Esophagus (tissue), 2 donors: ENCODE data around the gene C11orf16. TPM values are rescaled to one million over a fixed set of nuclear protein-coding genes. Genes with fewer than 3 reads are reported as not detected.
"Not testable (repeated sequence)": the region's sequence is repeated elsewhere in the genome, so short reads cannot be mapped to it uniquely, and the experiment has no call there.

Experiments
- H3K27ac ChIP-seq, 2 donors: one replicate each; pipeline ENCODE4 v1.5.1; 2013; ENCODE audit warnings: low read depth in 2 of 2, mild to moderate bottlenecking in 2 of 2, inconsistent platforms in 1 of 2, low read length in 1 of 2, moderate library complexity in 1 of 2
- H3K27me3 ChIP-seq, 2 donors: one replicate each; pipeline ENCODE4 v1.6.1; 2013; ENCODE audit warnings: low read length in 2 of 2, control low read depth in 1 of 2, mild to moderate bottlenecking in 1 of 2; ENCODE audit not compliant: insufficient read depth in 2 of 2, control insufficient read depth in 1 of 2
- H3K36me3 ChIP-seq, 2 donors: one replicate each; pipeline ENCODE4 v1.6.1; 2013; ENCODE audit warnings: low read length in 1 of 2; ENCODE audit not compliant: control insufficient read depth in 2 of 2, insufficient read depth in 2 of 2
- H3K4me1 ChIP-seq, 2 donors: one replicate each; pipeline ENCODE4 v1.6.1; 2013; ENCODE audit warnings: low read length in 1 of 2; ENCODE audit not compliant: control insufficient read depth in 2 of 2, insufficient read depth in 2 of 2
- H3K4me3 ChIP-seq, 2 donors: one replicate each; pipeline ENCODE4 v1.5.1; 2013; ENCODE audit warnings: low read length in 2 of 2, mild to moderate bottlenecking in 2 of 2, low read depth in 1 of 2, moderate library complexity in 1 of 2
- H3K9me3 ChIP-seq, 2 donors: one replicate each; pipeline ENCODE4 v1.6.1; 2013; ENCODE audit warnings: mild to moderate bottlenecking in 2 of 2, low read depth in 1 of 2, low read length in 1 of 2, moderate library complexity in 1 of 2; ENCODE audit not compliant: control insufficient read depth in 2 of 2, insufficient read depth in 1 of 2
- WGBS, 2 donors: extraction: QIAGEN DNeasy Blood & Tissue Kit; methylation state at CpG; one replicate each; pipeline ENCODE4 v1.1.7; 2013; 5-methylcytosine and 5-hydroxymethylcytosine counted together
- polyA plus RNA-seq, 2 donors: library from polyadenylated mRNA; stranded (reverse); fragments of 200-250 nt; gene quantifications; one replicate each; pipeline ENCODE4 v1.2.3, GENCODE V29; 2013
- donor health status: healthy with polysubstance abuse.
- donor health status: Bipolar disorder and iron deficiency.

C11orf16 gene
- polyA plus RNA-seq, 2 donors: not detected

DNA sequence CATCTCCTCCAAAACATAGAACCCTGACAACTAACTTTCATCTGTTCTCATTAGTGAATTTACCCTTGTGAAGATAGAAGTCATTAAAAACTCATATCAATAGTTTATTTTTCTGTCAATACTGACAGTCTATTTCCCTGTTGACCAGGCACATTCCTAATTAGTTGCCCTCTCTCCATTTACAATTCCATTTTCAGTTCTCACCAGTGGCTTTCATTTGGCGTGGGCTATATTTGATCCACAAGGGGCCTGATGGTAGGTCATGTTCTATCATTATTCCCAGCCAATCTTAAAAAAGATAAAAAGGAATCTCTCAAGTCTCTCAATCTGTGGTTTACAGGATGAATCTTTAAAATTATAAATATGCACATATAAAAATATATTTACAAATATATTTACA lies 25.6 kb downstream of the C11orf16 start:
- Histone ChIP-seq H3K27me3 (no peaks in the 10 kb centered on the region), H3K27ac (no peak overlapping the region), H3K36me3 (no peaks in the 10 kb centered on the region), H3K4me1 (no peaks in the 10 kb centered on the region), H3K9me3 (no peaks in the 10 kb centered on the region), H3K4me3 (no peak overlapping the region)
- 80 to 91% methylated on average over 1 of the region's 1 CpG for WGBS, 2 donors

DNA sequence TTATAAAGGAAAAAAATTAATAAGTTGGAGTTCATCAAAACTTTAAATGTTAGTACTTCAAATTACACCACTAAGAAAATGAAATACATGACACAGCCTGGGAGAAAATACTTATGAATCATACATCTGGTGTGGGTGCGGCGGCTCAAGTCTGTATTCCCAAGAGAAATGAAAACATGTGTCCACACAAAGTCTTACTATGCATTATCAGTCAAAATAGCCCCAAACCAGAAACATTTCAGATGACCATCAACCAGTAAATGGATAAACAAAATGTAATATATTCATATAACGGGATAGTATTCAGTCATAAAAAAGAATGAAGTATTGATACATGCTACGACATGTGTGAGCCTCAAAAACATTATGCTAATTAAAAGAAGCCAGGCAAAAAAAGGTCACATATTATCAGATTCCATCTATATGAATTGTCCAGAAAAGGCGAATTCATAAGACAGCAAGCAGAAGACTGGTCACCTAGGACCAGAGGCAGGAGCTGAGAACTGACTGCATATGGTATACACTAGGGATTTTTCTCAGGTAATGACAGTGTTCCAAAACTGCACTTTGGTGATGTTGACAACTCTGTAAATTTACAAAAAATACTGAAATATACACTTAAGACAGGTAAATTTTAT lies 27.1 kb downstream of the C11orf16 start:
- Histone ChIP-seq H3K36me3 (no peaks in the 10 kb centered on the region), H3K4me3 (no peak overlapping the region), H3K4me1 (no peaks in the 10 kb centered on the region), H3K27ac (peak overlapping the region in 1 of 2 donors; percentile 30), H3K9me3 (no peaks in the 10 kb centered on the region), H3K27me3 (no peaks in the 10 kb centered on the region)
- WGBS, 2 donors: 58 to 62% methylated on average over 5 of the region's 5 CpGs

DNA sequence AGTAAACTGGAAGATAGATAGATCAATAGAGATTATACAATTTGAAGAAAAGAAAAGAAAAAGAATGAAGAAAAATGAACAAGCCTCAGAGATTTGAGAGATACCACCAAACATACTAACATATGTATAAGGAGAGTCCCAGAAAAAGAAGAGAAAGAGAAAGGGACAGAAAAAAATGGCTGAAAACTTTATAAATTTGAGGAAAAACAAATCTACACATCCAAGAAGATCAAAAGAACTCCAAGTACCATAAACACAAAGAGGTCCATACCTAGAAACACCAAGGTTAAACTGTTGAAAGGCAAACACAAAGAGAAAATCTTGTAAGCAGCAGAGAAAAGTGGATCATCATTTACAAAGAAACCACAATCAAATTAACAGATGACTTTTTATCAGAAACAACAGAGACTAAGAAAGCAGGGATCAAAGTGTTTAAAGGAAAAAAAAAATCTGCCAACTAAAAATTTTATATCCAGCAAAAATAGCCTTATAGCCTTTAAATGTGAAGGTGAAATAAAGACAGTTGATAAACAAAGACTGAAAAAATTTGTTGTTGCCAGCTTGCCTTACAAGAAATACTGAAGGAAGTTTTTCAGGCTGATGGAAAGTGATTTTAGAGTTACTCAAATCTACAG lies 33.5 kb downstream of the C11orf16 start:
- no peaks in the 10 kb centered on the region for H3K9me3 ChIP-seq

DNA sequence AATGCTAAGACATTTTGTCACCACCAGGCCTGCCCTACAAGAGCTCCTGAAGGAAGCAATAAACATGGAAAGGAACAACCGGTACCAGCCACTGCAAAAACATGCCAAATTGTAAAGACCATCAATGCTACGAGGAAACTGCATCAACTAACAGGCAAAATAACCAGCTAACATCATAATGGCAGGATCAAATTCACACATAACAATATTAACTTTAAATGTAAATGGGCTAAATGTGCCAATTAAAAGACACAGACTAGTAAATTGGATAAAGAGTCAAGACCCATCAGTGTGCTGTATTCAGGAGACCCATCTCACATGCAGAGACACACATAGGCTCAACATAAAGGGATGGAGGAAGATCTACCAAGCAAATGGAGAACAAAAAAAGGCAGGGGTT lies 41.6 kb downstream of the C11orf16 start:
- H3K9me3 ChIP-seq, H3K4me3 ChIP-seq, H3K27ac ChIP-seq, H3K36me3 ChIP-seq, H3K27me3 ChIP-seq, H3K4me1 ChIP-seq: not testable (repeated sequence)
- WGBS, 2 donors: 91 to 99% methylated on average over 2 of the region's 2 CpGs

More for the DNA sequence above, 33.5 kb downstream of the C11orf16 start:
- Histone ChIP-seq H3K4me3 (no peak overlapping the region), H3K27ac (no peak overlapping the region), H3K27me3 (no peaks in the 10 kb centered on the region), H3K36me3 (no peaks in the 10 kb centered on the region), H3K4me1 (peaks cover 0 to 2% of the 10 kb centered on the region in 2 donors)

DNA sequence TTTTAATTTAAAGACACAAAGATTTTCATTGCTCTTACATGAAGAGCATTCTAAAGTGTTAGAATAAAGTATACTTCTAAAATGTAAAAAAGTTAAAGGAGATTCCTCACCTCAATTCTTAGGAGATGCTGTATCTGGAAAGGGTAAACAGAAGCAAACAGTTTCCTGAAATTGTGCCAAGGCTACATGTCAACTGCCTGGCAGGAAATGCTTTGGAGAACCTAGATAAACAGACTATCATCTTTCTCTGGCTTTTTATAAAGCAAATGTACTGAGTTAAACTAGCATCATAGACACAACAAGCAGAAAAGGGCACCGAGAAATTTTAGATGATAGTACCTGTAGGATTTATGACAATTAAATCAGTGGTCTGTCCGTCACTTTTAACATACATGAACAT lies 46.4 kb downstream of the C11orf16 start:
- no peaks in the 10 kb centered on the region for H3K4me1 ChIP-seq
- WGBS, 2 donors: 66 to 74% methylated on average over 2 of the region's 2 CpGs
- H3K9me3 ChIP-seq: no peaks in the 10 kb centered on the region
- H3K27me3 ChIP-seq: no peaks in the 10 kb centered on the region
- H3K4me3 ChIP-seq: no peak overlapping the region
- no peak overlapping the region for H3K27ac ChIP-seq
- H3K36me3 ChIP-seq: no peaks in the 10 kb centered on the region

DNA sequence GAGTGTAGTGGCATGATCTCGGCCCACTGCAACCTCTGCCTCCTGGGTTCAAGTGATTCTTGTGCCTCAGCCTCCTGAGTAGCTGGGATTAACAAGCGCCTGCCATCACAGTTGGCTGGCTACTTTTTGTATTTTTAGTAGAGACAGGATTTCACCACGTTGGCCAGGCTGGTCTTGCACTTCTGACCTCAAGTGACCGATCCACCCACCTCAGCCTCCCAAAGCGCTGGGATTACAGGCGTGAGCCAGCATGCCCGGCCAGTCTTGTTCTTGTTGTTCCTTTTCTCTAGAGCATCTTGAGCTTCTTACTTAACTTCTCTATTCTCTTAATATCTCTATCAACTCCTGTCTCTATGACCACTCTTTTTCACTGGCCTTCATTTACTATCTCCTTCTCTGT lies 51.2 kb downstream of the C11orf16 start:
- not testable (repeated sequence) for H3K4me1 ChIP-seq, H3K36me3 ChIP-seq, H3K9me3 ChIP-seq, H3K4me3 ChIP-seq, H3K27me3 ChIP-seq
- H3K27ac ChIP-seq: peak overlapping the region in 1 of 2 donors; percentile 22
- 75 to 76% methylated on average over 7 of the region's 7 CpGs for WGBS, 2 donors

DNA sequence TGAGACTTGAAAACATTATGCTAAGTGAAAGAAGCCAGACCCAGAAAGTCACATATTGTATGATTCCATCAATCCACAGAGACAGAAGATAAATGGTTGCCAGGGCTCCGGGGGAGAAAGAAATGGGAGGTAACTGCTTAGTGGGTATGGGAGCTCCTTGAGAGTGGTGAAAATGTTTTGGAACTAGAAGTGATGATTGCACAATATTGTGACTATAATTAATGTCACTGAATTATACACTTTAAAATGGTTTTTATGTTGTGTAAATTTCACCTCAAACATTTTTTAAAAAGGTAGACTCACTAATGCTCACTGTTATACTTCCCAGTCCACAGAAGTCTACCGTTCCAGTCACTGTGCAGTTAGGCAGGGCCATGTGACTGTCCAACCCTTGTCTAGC lies 54.0 kb downstream of the C11orf16 start:
- Histone ChIP-seq H3K4me3 (no peak overlapping the region), H3K27ac (no peak overlapping the region), H3K27me3 (no peaks in the 10 kb centered on the region), H3K9me3 (no peaks in the 10 kb centered on the region), H3K36me3 (no peaks in the 10 kb centered on the region), H3K4me1 (no peaks in the 10 kb centered on the region)
- 91 to 95% methylated on average over 2 of the region's 2 CpGs for WGBS, 2 donors

DNA sequence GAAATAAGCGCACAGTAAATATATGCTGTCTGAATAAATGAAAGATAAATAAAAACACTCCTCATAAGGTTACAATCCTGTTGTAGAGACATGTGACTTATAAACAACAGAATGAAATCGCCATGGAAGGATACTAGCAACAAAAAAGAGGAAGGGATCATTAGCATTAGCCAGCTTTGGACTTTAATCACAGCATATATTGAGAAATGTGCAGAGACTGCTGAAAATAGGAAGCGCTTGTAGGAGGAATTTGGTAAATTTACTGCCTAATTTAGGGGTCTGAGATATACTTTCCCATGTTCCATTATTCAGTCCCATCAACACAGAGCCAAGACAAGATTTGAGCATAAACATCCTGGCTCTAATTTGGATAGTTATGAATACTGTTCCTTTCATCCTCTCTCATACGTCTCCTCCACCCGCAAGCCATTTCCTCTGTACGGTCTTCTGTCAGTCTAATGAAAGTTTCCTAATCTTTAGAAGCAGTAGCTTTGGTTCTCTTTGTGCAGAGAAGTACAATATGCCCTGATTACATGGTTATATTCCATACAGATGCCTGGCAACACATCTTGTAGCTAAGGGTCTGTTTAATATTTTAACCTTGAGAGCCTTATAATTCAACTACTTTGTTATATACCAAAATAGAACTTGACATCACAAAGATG lies 58.9 kb downstream of the C11orf16 start:
- 62 to 63% methylated on average over 6 of the region's 6 CpGs for WGBS, 2 donors
- H3K4me1 ChIP-seq: peaks cover 0 to 2% of the 10 kb centered on the region in 2 donors
- no peaks in the 10 kb centered on the region for H3K36me3 ChIP-seq
- H3K27me3 ChIP-seq: no peaks in the 10 kb centered on the region
- H3K9me3 ChIP-seq: no peaks in the 10 kb centered on the region
- no peak overlapping the region for H3K27ac ChIP-seq
- no peak overlapping the region for H3K4me3 ChIP-seq

DNA sequence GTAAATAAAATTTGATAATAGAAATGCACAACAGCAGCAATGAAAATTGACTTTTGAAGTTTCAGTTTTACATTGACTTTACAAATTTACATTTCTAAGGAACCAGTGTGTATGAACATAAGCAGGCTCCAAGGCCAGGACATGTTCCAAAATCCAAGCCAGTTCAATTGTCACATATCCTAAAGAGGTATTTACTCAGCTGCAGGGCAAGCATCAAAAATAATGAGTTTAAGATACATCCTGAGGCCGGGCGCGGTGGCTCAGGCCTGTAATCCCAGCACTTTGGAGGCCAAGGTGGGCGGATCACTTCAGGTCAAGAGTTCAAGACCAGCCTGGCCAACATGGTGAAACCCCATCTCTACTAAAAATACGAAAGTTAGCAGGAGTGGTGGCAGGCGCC lies 60.8 kb downstream of the C11orf16 start:
- Histone ChIP-seq H3K4me1 (peaks cover 0 to 4% of the 10 kb centered on the region in 2 donors), H3K27ac (peak overlapping the region in 1 of 2 donors; percentile 26), H3K4me3 (no peak overlapping the region), H3K9me3 (no peaks in the 10 kb centered on the region), H3K27me3 (no peaks in the 10 kb centered on the region), H3K36me3 (no peaks in the 10 kb centered on the region)
- WGBS, 2 donors: 44 to 52% methylated on average over 6 of the region's 6 CpGs
